H1 (cell line): ENCODE measurements around the gene C6orf62. TPM values are rescaled to one million over a fixed set of nuclear protein-coding genes. Genes with fewer than 3 reads are reported as not detected.

ENCODE experiments used
- SAP30 ChIP-seq: fragments of 300-600 bp; sonication (generic); IDR thresholded peaks from 2 replicates; pipeline ENCODE4 v1.7.1; 2012; ENCODE audit warnings: low read length, moderate library complexity, mild to moderate bottlenecking, inconsistent platforms; ENCODE audit not compliant: insufficient read depth, insufficient replicate concordance
- polyA plus RNA-seq, 7 experiments: library from polyadenylated mRNA; depleted of rRNA in 3 of 7; stranded (reverse) in 5 of 7; unstranded in 2 of 7; fragments of >200 nt in 5 of 7; fragments of 200-250 nt in 2 of 7; gene quantifications; 1 replicate in 5 of 7; 2 replicates in 1 of 7; 4 replicates in 1 of 7; pipeline versions ENCODE4 v1.2.1 to v1.2.3, GENCODE V29; 2011 to 2013; ENCODE audit warnings: missing spikeins in 2 of 7, mixed read lengths in 2 of 7
- total RNA-seq: library from RNA; stranded (reverse); fragmentation: NEBNext Ultra II Directional; extraction: Animal tissue kit (Norgen Biotek cat#: 25700); gene quantifications from 2 replicates; pipeline ENCODE4 v1.2.1, GENCODE V29; 2021
- TF ChIP-seq, protein P1 (sequence below): IDR thresholded peaks from 2 replicates; pipeline ENCODE4 v1.6.1; 2012; ENCODE audit warnings: low read length, inconsistent platforms

C6orf62 gene
- total and polyA plus RNA-seq, 2 of the 8 experiments (the other 6 are each of a cell fraction or from before 2014, with no cell fraction given) = 25.6 to 101 TPM

DNA sequence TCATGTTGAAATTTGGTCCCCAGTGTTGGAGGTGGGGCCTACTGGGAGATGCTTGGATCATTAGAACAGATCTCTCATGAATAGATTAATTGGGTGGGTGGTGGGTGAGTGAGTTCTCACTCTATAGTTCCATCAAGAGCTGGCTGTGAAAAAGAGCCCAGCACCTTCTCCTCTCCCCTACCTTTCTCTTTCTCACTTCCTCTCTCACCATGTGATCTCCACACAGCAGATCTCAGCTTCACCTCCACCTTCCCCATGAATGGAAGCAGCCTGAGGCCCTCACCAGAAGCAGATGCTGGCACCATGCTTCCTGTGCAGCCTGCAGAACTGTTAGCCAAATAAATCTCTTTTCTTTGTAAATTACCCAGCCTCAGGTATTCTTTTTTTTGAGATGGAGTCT is 42.9 kb upstream of the C6orf62 start (continued):
- TF ChIP-seq, protein P1, sequence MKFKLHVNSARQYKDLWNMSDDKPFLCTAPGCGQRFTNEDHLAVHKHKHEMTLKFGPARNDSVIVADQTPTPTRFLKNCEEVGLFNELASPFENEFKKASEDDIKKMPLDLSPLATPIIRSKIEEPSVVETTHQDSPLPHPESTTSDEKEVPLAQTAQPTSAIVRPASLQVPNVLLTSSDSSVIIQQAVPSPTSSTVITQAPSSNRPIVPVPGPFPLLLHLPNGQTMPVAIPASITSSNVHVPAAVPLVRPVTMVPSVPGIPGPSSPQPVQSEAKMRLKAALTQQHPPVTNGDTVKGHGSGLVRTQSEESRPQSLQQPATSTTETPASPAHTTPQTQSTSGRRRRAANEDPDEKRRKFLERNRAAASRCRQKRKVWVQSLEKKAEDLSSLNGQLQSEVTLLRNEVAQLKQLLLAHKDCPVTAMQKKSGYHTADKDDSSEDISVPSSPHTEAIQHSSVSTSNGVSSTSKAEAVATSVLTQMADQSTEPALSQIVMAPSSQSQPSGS = no peak
- no peak for TF ChIP-seq SAP30
